Measurements from ENCODE around the gene CCDC78. TPM values are rescaled to one million over a fixed set of nuclear protein-coding genes. Genes with fewer than 3 reads are reported as not detected.

CCDC78 gene
- total and polyA plus RNA-seq, 2 of the 4 experiments (the other 2 are of a cell fraction) = 0.54 to 4.6 TPM

GRCh38 chr16:720990-721764 lies 5.1 kb downstream of the CCDC78 start, which contains the start of gene ANTKMT:
Gene ANTKMT, plus strand, starts transcription at chr16:721146. Its CDS starts 129 bp downstream, at chr16:721275.
- ChIA-PET CTCF (no interaction called here), POLR2A (ENCODE audit: unreplicated experiment) (no interaction called here)
- Histone ChIP-seq H2BK15ac (ENCODE audit: low read depth, low read length) (no peak within 1 kb of the TSS), H3K36me3 (ENCODE audit: control insufficient read depth, insufficient read depth, low read length) (peaks cover 1% of the 10 kb centered on the region; the same call in 1 of the 2 replicates), H2AK9ac (replicated peaks; ENCODE audit: low read depth, low read length, poor library complexity) (peak within 1 kb of the TSS; percentile 92), H3K9ac (ENCODE audit: low read depth, low read length) (peak within 1 kb of the TSS; percentile 88), H3K4me1 (ENCODE audit: control insufficient read depth, insufficient read depth, low read length) (peaks cover 13% of the 10 kb centered on the region), H4K91ac (ENCODE audit: insufficient read depth, low read depth, low read length) (peak within 1 kb of the TSS; percentile 81), H2BK20ac (ENCODE audit: low read depth, low read length) (no peak within 1 kb of the TSS), H3K18ac (ENCODE audit: low read depth, low read length) (peak within 1 kb of the TSS; percentile 58; the same call in 1 of the 2 replicates), H3K27ac (ENCODE audit: insufficient read depth, low read length) (peak within 1 kb of the TSS; percentile 97), H3K4me3 (ENCODE audit: insufficient read depth, low read depth, low read length) (peak within 1 kb of the TSS; percentile 98), H3K27me3 (ENCODE audit: control insufficient read depth, insufficient read depth, low read length) (no peaks in the 10 kb centered on the region), H3K4ac (ENCODE audit: low read depth, low read length) (peak within 1 kb of the TSS; percentile 88), H4K20me1 (ENCODE audit: insufficient read depth, low read length) (peaks cover 6% of the 10 kb centered on the region), H3K23ac (ENCODE audit: low read depth, low read length) (peak within 1 kb of the TSS; percentile 28; the same call in 1 of the 2 replicates), H2BK5ac (ENCODE audit: low read depth, low read length, poor library complexity, severe bottlenecking) (peak within 1 kb of the TSS; percentile 93), H3K4me2 (ENCODE audit: low read depth, low read length) (peak within 1 kb of the TSS; percentile 79), H2AFZ (replicated peaks; ENCODE audit: low read length, poor library complexity) (peak within 1 kb of the TSS; percentile 96), H4K8ac (ENCODE audit: low read depth in 2 of 2, low read length in 2 of 2) (peak within 1 kb of the TSS; percentile 92 to 94), H2BK120ac (ENCODE audit: low read depth, low read length) (peak within 1 kb of the TSS; percentile 10; the same call in 1 of the 2 replicates), H3K56ac (ENCODE audit: extremely low read depth, insufficient read depth, low read length) (peak within 1 kb of the TSS; percentile 64), H3K14ac (replicated peaks; ENCODE audit: low read depth, low read length) (peak within 1 kb of the TSS; percentile 49; the same call in 1 of the 2 replicates), H4K5ac (ENCODE audit: low read depth, low read length) (peak within 1 kb of the TSS; percentile 95), H3K9me3 (ENCODE audit: control insufficient read depth, insufficient read depth, low read length) (no peaks in the 10 kb centered on the region), H3K79me1 (ENCODE audit: low read depth in 1 of 2, low read length in 2 of 2) (peaks cover 13 to 18% of the 10 kb centered on the region in 2 experiments), H2AK5ac (ENCODE audit: low read depth, low read length) (peak within 1 kb of the TSS; percentile 95), H3K9me1 (ENCODE audit: insufficient read depth, low read length) (no peaks in the 10 kb centered on the region)
- dilution Hi-C loops (cut with HindIII; ENCODE audit: low sequenced_read_pairs, unreplicated experiment) = no loop called here
- intact Hi-C loops (cut with micrococcal nuclease) = no loop called here
- in situ Hi-C loops (cut with MboI; ENCODE audit: low sequenced_read_pairs) = loop anchor here (25.0 kb wide), 1 partner anchor 341 kb away; the partner anchor contains the start of gene SSTR5
- DNase-seq = peak; percentile 64
- TF ChIP-seq CHD1 (IDR thresholded peaks at IDR 0.05; ENCODE audit: low read depth, low read length) (peak; percentile 68; the same call in 1 of the 2 replicates), POLR2A (IDR thresholded peaks at IDR 0.05; ENCODE audit: low read depth, low read length) (0 out of 2 replicates have a peak, but pooled peaks have one; percentile 10), BHLHE40 (IDR thresholded peaks at IDR 0.05; ENCODE audit: low read depth, low read length) (peak; percentile 78), MAFK (IDR thresholded peaks at IDR 0.05; ENCODE audit: low read depth, low read length) (no peak)
- BruUV-seq (replicated peaks) = no TSS peak
- ATAC-seq (ENCODE audit: low read depth) = peak; percentile 88
- 6% methylated on average over 73 of the region's 106 CpGs; no CpG with 5 or more reads in 1 of the 2 experiments for WGBS, 2 experiments (ENCODE audit: extremely low coverage in 2 of 2, insufficient read length in 1 of 2)

All from IMR-90 (cell line).